HCT116 (cell line): ENCODE data around the gene ZNF212.

Experiments
- CEBPB ChIP-seq: IDR thresholded peaks from 2 replicates; pipeline ENCODE4 v1.6.1; 2012; ENCODE audit warnings: low read depth
- ELF1 ChIP-seq: IDR thresholded peaks from 2 replicates; pipeline ENCODE4 v1.6.1; 2012; ENCODE audit warnings: low read depth, borderline replicate concordance
- EZH2 ChIP-seq: fragments of 200-600 bp; sonication (generic); IDR thresholded peaks from 2 replicates; pipeline ENCODE4 v1.6.1; 2017; ENCODE audit warnings: antibody characterized with exemption, mixed run types
- POLR2A ChIP-seq: IDR thresholded peaks from 2 replicates; pipeline ENCODE4 v1.7.0; 2011; ENCODE audit warnings: borderline replicate concordance; ENCODE audit not compliant: insufficient read depth, insufficient read length; ENCODE audit errors: extremely low read depth
- RAD21 ChIP-seq: IDR thresholded peaks from 2 replicates; pipeline ENCODE4 v1.6.1; 2012; ENCODE audit warnings: low read depth, mild to moderate bottlenecking
- SIN3A ChIP-seq: IDR thresholded peaks from 2 replicates; pipeline ENCODE4 v1.6.1; 2012; ENCODE audit warnings: low read depth
- SRF ChIP-seq: IDR thresholded peaks from 2 replicates; pipeline ENCODE4 v1.6.1; 2012; ENCODE audit warnings: low read depth
- YY1 ChIP-seq: IDR thresholded peaks from 2 replicates; pipeline ENCODE4 v1.6.1; 2011; ENCODE audit warnings: low read length, low read depth, moderate library complexity, mild to moderate bottlenecking; ENCODE audit not compliant: insufficient replicate concordance; ENCODE audit errors: extremely low read depth
- ZNF274 ChIP-seq: fragments of 200-500 bp; sonication (Bioruptor generic); IDR thresholded peaks from 2 replicates; pipeline ENCODE4 v1.6.1; 2014; ENCODE audit warnings: mild to moderate bottlenecking, low read depth, low read length, inconsistent platforms
- TF ChIP-seq, protein P1 (sequence below), 3 experiments: fragments of 200-600 bp in 1 of 3; sonication (generic) in 1 of 3; IDR thresholded peaks in 2 of 3; conservative IDR thresholded peaks in 1 of 3; 2 replicates each; pipeline ENCODE4 v1.5.1; 2012 to 2017; ENCODE audit warnings: low read depth in 2 of 3, low read length in 2 of 3, antibody characterized with exemption in 1 of 3, borderline replicate concordance in 1 of 3, control low read depth in 1 of 3, mild to moderate bottlenecking in 1 of 3, mixed read lengths in 1 of 3, mixed run types in 1 of 3, moderate library complexity in 1 of 3; ENCODE audit not compliant: insufficient read depth in 1 of 3
- TF ChIP-seq, protein P2 (sequence below): IDR thresholded peaks from 2 replicates; pipeline ENCODE4 v1.6.1; 2012

DNA sequence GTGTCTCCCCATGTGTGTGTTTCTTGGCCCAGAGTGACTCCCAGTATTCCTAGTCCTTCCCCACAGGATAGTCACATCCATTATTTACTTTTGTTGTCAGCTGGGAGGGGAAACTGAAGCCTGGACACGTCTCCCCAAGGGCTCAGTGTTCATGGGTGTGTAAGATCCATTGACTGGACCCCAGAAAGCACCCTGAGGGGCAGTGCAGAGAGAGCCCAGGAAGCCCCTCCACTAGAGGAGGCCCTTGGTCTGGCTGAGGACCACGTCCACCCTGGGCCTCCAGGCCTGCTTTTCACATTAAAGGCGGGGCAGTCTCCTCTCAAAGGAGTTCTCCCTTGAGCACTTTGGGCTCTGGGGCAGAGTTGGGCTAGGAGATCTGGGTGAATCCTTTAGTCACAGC is 43.9 kb downstream of the ZNF212 start:
- no peak for TF ChIP-seq ZNF274
- no peak for TF ChIP-seq YY1
- TF ChIP-seq CEBPB = no peak
- TF ChIP-seq, protein P1, sequence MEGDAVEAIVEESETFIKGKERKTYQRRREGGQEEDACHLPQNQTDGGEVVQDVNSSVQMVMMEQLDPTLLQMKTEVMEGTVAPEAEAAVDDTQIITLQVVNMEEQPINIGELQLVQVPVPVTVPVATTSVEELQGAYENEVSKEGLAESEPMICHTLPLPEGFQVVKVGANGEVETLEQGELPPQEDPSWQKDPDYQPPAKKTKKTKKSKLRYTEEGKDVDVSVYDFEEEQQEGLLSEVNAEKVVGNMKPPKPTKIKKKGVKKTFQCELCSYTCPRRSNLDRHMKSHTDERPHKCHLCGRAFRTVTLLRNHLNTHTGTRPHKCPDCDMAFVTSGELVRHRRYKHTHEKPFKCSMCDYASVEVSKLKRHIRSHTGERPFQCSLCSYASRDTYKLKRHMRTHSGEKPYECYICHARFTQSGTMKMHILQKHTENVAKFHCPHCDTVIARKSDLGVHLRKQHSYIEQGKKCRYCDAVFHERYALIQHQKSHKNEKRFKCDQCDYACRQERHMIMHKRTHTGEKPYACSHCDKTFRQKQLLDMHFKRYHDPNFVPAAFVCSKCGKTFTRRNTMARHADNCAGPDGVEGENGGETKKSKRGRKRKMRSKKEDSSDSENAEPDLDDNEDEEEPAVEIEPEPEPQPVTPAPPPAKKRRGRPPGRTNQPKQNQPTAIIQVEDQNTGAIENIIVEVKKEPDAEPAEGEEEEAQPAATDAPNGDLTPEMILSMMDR (IDR thresholded peaks at IDR 0.05 in 2 of 3, conservative IDR thresholded peaks at IDR 0.05 in 1 of 3; ENCODE audit: borderline replicate concordance in 1 of 3, insufficient read depth in 1 of 3, low read depth in 2 of 3, low read length in 2 of 3) = no peak
- no peak for TF ChIP-seq POLR2A
- TF ChIP-seq RAD21 = no peak
- TF ChIP-seq SIN3A = no peak
- no peak for TF ChIP-seq EZH2
- TF ChIP-seq, protein P2, sequence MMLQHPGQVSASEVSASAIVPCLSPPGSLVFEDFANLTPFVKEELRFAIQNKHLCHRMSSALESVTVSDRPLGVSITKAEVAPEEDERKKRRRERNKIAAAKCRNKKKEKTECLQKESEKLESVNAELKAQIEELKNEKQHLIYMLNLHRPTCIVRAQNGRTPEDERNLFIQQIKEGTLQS = no peak
- TF ChIP-seq ELF1 = no peak
- no peak for TF ChIP-seq SRF
